Measurements from ENCODE around the gene TRIM46. TPM values are rescaled to one million over a fixed set of nuclear protein-coding genes. Genes with fewer than 3 reads are reported as not detected.

The TRIM46 gene
- total RNA-seq, 1 experiment from 2014 or later: 3.8 TPM

DNA sequence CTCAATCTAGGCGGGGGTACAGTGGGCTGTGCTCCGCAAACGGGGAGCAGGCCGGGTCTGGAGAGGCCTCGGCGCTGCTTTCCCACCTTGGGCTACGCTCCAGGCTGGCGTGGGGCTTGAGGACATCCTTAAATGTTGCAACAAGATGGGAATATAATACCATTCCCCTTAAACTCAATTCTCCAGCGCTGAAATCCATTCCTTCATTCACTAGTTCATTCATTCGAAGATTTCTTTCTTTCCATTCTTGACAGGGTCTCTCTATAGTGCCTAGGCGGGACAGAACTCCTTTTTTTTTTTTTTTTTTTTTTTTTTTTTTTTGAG is 33.1 kb upstream of the TRIM46 start:
- ChIA-PET CTCF (interaction anchor here (1.1 kb wide), 1 partner anchor 27 kb away, joined by 3 read pairs; no protein-coding TSS in a partner anchor), POLR2A (interaction anchor here (1.1 to 1.7 kb wide), 2 partner anchors 49 to 62 kb away, joined by 3 to 4 read pairs; partner anchors contain the start of gene EFNA3)

More for the DNA sequence above, 33.1 kb upstream of the TRIM46 start:
- Histone ChIP-seq H3K27me3 (ENCODE audit: insufficient read depth, low read length) (no peaks in the 10 kb centered on the region), H3K4me1 (ENCODE audit: control insufficient read depth in 1 of 2, insufficient read depth in 2 of 2, low read length in 2 of 2) (peaks cover 15 to 28% of the 10 kb centered on the region in 2 experiments), H3K79me2 (ENCODE audit: insufficient read depth, low read length) (peaks cover 40% of the 10 kb centered on the region), H3K9ac (ENCODE audit: low read length) (peak overlapping the region; percentile 94), H2AFZ (ENCODE audit: low read depth, low read length, poor library complexity, severe bottlenecking) (peak overlapping the region; percentile 90), H3K4me3 (replicated peaks in 1 of 2; ENCODE audit: low read depth in 1 of 2, low read length in 2 of 2) (peak overlapping the region; percentile 96 to 98), H3K4me2 (ENCODE audit: low read length) (peak overlapping the region; percentile 86), H4K20me1 (ENCODE audit: insufficient read depth) (no peaks in the 10 kb centered on the region), H3K9me3 (ENCODE audit: control insufficient read depth in 1 of 2, insufficient read depth in 1 of 2, low read depth in 1 of 2, low read length in 2 of 2) (no peaks in the 10 kb centered on the region), H3K9me2 (ENCODE audit: insufficient read depth) (no peaks in the 10 kb centered on the region), H3K36me3 (ENCODE audit: control insufficient read depth in 1 of 2, insufficient read depth in 2 of 2, low read length in 2 of 2) (0 out of 4 replicates have a peak, but pooled peaks cover 0 to 2% of the 10 kb centered on the region in 2 experiments), H3K27ac (ENCODE audit: low read depth, low read length) (peak overlapping the region; percentile 86)
- no TSS peak for BruUV-seq (replicated peaks)
- no peak for TF ChIP-seq SRF (IDR thresholded peaks at IDR 0.05; ENCODE audit: low read depth)
- TF ChIP-seq SIN3A (IDR thresholded peaks at IDR 0.05; ENCODE audit: low read depth): no peak
- no peak for TF ChIP-seq CEBPB (IDR thresholded peaks at IDR 0.05; ENCODE audit: low read depth)
- TF ChIP-seq FOSL1 (IDR thresholded peaks at IDR 0.05; ENCODE audit: low read depth): no peak
- TF ChIP-seq, protein P1, sequence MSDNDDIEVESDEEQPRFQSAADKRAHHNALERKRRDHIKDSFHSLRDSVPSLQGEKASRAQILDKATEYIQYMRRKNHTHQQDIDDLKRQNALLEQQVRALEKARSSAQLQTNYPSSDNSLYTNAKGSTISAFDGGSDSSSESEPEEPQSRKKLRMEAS (IDR thresholded peaks at IDR 0.05): no peak
- no peak for TF ChIP-seq CTCF (IDR thresholded peaks at IDR 0.05 in 2 of 3, conservative IDR thresholded peaks at IDR 0.05 in 1 of 3; ENCODE audit: borderline replicate concordance in 1 of 3, insufficient read depth in 1 of 3, low read depth in 2 of 3, low read length in 2 of 3)
- no peak for TF ChIP-seq ZFX (IDR thresholded peaks at IDR 0.05)
- TF ChIP-seq EZH2phosphoT487 (IDR thresholded peaks at IDR 0.05; ENCODE audit: borderline replicate concordance): no peak
- TF ChIP-seq, protein P2, sequence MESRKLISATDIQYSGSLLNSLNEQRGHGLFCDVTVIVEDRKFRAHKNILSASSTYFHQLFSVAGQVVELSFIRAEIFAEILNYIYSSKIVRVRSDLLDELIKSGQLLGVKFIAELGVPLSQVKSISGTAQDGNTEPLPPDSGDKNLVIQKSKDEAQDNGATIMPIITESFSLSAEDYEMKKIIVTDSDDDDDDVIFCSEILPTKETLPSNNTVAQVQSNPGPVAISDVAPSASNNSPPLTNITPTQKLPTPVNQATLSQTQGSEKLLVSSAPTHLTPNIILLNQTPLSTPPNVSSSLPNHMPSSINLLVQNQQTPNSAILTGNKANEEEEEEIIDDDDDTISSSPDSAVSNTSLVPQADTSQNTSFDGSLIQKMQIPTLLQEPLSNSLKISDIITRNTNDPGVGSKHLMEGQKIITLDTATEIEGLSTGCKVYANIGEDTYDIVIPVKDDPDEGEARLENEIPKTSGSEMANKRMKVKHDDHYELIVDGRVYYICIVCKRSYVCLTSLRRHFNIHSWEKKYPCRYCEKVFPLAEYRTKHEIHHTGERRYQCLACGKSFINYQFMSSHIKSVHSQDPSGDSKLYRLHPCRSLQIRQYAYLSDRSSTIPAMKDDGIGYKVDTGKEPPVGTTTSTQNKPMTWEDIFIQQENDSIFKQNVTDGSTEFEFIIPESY (IDR thresholded peaks at IDR 0.05; ENCODE audit: extremely low read depth, insufficient replicate concordance, low read length): no peak
- TF ChIP-seq EZH2 (IDR thresholded peaks at IDR 0.05): no peak
- TF ChIP-seq CBX3 (IDR thresholded peaks at IDR 0.05; ENCODE audit: low read depth): no peak
- no peak for TF ChIP-seq ELF1 (IDR thresholded peaks at IDR 0.05; ENCODE audit: borderline replicate concordance, low read depth)
- no peak for TF ChIP-seq ATF3 (IDR thresholded peaks at IDR 0.05)
- no peak for TF ChIP-seq SP1 (IDR thresholded peaks at IDR 0.05; ENCODE audit: low read depth)
- no peak for TF ChIP-seq EGR1 (IDR thresholded peaks at IDR 0.05; ENCODE audit: low read depth)
- TF ChIP-seq REST (IDR thresholded peaks at IDR 0.05; ENCODE audit: low read depth): no peak
- TF ChIP-seq POLR2AphosphoS5 (IDR thresholded peaks at IDR 0.05; ENCODE audit: low read depth, low read length): no peak
- no peak for TF ChIP-seq JUND (IDR thresholded peaks at IDR 0.05)
- RAD21 ChIA-PET (ENCODE audit: low non-redundant PET in 1 of 2, low total read pairs in 2 of 2, uncharacterized antibody in 2 of 2, unreplicated experiment in 2 of 2): interaction anchor here in 1 of 2 experiments (0.7 kb wide), 1 partner anchor 26 kb away, joined by 6 read pairs; no protein-coding TSS in a partner anchor
- ATAC-seq (no peak), DNase-seq (ENCODE audit: low read depth, low spot score) (no peak)
- intact Hi-C loops (cut with micrococcal nuclease): no loop called here
